ENCODE results near the gene NSMF.

The NSMF gene

GRCh38 chr9:137429974-137430722 is 29.0 kb downstream of the NSMF start:
- DNase-seq = no peak

DNA sequence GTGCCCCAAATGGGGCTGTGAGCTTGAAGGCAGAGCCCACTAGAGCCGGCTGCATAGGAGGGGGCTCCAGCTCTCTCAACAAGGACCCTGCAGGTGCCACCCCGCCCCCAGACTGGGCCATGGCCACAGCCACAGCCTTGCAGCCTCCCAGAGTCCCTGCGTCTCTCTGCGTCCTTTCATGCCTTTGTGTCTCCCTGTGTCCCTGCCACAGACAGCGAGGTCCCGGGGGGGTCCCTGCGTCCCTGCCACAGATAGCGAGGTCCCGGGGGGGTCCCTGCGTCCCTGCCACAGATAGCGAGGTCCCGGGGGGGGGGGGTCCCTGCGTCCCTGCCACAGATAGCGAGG is 29.6 kb downstream of the NSMF start:
- DNase-seq = no peak

DNA sequence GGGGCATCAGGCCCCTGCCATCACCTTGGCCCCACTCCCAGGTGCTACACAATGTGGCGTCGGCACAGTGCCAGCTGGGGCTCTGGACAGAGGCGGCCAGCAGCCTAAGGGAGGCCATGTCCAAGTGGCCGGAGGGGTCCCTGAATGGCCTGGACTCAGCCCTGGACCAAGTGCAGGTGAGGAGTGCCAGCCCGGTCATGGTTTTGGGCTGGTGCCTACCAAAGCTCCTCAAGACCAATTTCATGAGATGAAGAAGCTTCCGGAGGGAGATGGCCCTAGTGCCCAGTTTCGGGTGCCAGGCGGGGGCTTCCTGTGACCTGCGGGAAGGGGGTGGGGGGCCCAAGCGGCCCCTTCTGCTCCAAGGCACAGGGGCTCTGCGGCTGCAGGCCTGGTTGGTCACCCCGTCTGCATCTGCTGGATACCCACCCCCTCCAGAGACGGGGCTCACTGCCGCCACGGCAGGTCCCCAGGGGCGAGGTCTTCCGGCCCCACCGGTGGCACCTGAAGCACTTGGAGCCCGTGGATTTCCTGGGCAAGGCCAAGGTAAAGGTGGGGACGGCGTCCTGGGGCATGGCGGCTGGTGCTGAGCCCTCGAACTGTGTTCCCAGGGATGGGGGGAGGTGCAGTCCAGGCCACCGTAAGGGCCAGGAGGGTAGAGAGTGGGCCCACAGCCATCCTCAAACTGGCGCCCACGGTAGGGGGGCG is 30.1 kb downstream of the NSMF start:
- DNase-seq = no peak

- no peak for DNase-seq
Observed at GRCh38 chr9:137428311-137428630, 30.9 kb downstream of the NSMF start.

- DNase-seq = no peak
Observed at GRCh38 chr9:137427454-137428310, 31.5 kb downstream of the NSMF start.

DNA sequence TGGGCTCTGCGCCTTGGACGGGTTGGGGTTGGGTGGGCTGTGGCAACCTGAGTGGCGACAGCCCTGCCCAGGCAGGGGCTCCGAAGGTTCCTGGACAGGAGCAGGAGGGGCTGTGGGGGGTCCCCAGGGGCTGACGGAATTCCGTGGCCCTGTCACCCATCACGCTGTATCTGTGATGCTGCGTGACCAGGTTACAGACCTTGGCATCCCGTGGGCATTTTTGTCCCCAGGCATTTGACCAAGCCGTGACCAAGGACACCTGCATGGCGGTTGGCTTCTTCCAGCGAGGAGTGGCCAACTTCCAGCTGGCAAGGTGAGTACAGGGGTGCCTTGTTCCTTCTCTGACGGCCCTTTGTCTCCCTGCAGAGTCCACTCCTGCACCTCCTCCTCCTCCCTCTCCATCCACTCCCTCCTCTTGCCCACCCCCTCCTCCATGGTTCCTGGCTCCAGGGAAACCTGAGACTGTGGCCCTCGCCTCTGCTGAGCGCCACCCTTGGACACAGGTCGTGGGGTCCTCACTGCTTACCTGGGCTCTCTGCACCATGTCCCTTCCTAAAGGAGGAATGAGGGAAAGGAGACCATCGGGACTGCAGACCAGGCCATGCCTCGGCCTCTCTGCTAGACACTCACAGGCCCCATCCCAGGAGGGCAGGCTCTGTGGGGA is 33.0 kb downstream of the NSMF start:
- no peak for DNase-seq

GRCh38 chr9:137423514-137424291 is 35.4 kb downstream of the NSMF start:
- DNase-seq = no peak

GRCh38 chr9:137422604-137423513 is 36.3 kb downstream of the NSMF start, which contains the start of the genes EXD3 and NOXA1:
TSS of gene EXD3 (minus strand) at chr9:137423162. CDS start at chr9:137395357, 27,805 bp downstream.
TSS of gene NOXA1 (plus strand) at chr9:137423393. CDS start at chr9:137423530, 137 bp downstream.
- DNase-seq = peak; percentile 80 to 93

- DNase-seq = no peak
Observed at GRCh38 chr9:137421838-137422603, 37.1 kb downstream of the NSMF start.

GRCh38 chr9:137417161-137418021 is 41.7 kb downstream of the NSMF start:
- no peak for DNase-seq

DNA sequence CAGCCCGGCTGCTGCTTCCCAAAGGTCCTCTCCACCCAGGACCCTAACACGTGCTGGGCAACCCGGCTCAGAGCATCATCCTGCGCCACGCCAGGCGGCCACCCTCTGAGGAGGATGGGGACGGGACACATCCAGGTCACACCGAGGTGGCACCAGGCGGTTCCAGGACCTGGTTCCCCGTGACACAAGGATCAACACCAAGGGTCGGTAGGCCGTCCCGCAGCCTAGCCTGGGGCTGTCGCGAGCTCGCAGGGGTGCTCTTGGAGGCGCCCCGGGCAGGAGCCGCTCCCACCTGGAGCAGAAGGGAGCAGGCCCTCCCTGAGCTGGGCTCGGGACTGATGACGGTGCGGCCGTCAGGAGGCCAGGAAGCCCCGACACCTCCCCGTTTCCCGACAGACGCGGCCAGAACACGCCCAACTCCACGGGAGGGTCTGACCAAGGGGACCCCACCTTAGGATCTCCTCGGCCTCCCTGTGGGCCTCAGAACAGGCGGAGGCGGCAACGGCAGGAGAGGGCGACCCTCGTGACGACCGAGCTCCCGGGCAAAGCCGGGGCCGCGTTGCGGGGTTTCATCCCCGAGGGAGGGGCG is 42.5 kb downstream of the NSMF start:
- no peak for DNase-seq

DNA sequence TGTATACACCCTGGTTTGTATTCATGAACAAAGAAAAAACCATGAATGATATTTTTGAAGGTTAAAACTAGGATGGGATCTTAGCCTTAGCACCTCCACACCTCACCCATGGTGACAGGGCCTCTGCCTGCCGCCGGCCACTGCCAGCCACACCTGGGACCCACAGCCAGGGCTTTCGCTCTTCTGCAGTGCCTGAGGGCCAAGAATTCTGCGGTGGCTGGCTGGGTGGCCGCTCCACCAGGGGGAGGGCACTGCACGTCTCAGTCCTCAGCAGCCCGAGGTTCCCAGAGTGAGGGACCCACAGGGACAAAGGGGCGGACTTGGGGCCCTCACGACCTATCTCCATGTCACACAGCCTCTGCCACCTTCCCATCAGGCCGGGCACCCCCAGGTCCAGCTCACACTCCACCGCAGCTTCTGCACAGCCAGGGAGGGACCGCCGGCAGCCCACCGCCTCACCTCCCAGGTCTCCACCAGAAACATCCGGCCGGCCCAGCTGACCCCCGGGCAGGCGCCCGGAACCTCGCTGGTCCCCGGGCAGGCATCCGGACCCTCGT is 43.0 kb downstream of the NSMF start:
- DNase-seq = no peak

DNA sequence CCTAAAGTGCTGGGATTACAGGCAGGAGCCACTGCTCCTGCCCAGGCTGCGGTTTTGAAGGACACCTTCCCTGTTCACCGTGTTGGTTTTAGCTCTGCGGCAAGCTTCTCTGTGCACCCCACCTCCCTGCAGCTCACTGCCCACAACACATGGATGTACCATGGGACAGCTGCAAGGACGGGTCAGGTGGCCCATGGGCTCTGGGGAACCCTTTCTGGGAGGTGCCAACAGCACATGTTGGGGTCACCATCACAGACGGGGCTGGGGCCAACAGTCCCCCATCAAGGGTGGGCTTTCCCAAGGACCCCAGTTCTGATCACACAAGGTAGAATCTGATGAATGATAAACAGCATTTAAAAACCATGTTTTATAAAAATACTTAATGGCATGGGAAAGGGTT is 43.7 kb downstream of the NSMF start:
- DNase-seq = no peak

DNA sequence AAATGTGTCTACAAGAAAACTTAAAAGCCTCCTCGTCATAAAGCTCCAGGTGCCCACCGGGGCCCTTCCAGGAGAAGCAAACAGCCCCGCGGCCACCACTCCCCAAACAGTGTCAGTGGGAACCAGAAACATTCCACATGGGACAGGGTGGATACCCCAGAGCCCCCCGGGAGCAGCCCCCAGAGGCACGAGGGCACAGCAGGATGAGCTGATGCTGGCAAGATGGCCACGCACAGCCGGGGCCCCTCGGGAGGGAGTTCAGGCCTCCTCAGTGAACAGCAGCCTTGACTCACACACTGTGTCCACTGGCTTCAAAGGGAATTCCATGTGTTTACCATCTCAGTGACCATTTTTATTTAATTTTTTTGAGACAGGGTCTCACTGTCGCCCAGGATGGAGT is 46.7 kb downstream of the NSMF start:
- no peak for DNase-seq

GRCh38 chr9:137411645-137412380 is 47.3 kb downstream of the NSMF start:
- no peak for DNase-seq

DNA sequence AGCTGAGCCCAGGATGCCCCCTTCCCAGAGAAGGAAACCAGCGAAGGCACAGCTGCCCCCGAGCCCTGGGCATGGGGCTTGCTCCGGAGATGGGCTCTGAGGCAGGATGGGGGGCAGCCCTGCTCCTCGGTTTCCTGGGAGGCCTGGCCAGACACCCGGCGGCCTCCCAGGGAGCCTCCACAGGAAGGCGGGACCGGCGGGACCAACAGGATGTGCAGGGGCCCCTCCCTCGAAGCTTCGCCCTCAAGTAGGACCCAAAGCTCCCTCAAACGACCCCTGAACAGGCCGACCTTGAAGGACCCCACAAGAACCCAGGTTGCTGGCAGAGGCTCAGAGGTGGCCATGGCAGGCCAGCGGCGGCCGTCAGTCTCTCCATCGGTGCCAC is 47.9 kb downstream of the NSMF start:
- DNase-seq = no peak

- no peak for DNase-seq
Observed at GRCh38 chr9:137410891-137411249, 48.3 kb downstream of the NSMF start.
